OCI-LY7 (cell line): Measurements from ENCODE around the gene LRPAP1. TPM values are rescaled to one million over a fixed set of nuclear protein-coding genes. Genes with fewer than 3 reads are reported as not detected.

Experiments used
- BruUV-seq: library from RNA; stranded (reverse); fragments of 400-500 nt; replicated peaks from 2 replicates; lab custom pipeline; 2021; lab: Mats Ljungman, UMichigan
- CTCF ChIA-PET: fragments of 300-600 bp; sonication (Branson Sonifier 250); formaldehyde crosslinking; loops from one replicate; lab custom pipeline; 2022; ENCODE audit warnings: antibody characterized with exemption; ENCODE audit not compliant: unreplicated experiment; lab: Charles Lee
- POLR2A ChIA-PET: fragments of 300-600 bp; sonication (Branson Sonifier 250); formaldehyde crosslinking; loops from one replicate; lab custom pipeline; 2022; ENCODE audit warnings: antibody characterized with exemption; lab: Charles Lee
- DNase-seq: peaks from one replicate; pipeline ENCODE4 v3.0.0-alpha.2; 2015; ENCODE audit warnings: low spot score
- H2AFZ ChIP-seq: fragments of 200-600 bp; sonication (generic), shearing (Covaris generic); 2 replicates; pipeline ENCODE4 v1.6.1; 2014; ENCODE audit warnings: mild to moderate bottlenecking, antibody characterized with exemption, low read length, moderate library complexity
- H3K27ac ChIP-seq: fragments of 200-600 bp; sonication (generic); 2 replicates; pipeline ENCODE4 v1.5.1; 2014; ENCODE audit warnings: mixed run types, low read depth, mild to moderate bottlenecking, moderate library complexity, low read length, inconsistent platforms; ENCODE audit not compliant: poor library complexity, severe bottlenecking
- H3K36me3 ChIP-seq: fragments of 200-600 bp; sonication (generic); 2 replicates; pipeline ENCODE4 v1.6.1; 2014; ENCODE audit warnings: mild to moderate bottlenecking, antibody characterized with exemption, low read length, moderate library complexity, mixed read lengths; ENCODE audit not compliant: insufficient read depth
- H3K4me1 ChIP-seq: fragments of 200-600 bp; sonication (generic); 2 replicates; pipeline ENCODE4 v1.5.1; 2014; ENCODE audit warnings: mild to moderate bottlenecking, low read length; ENCODE audit not compliant: insufficient read depth, poor library complexity, severe bottlenecking
- H3K4me2 ChIP-seq: fragments of 200-600 bp; sonication (generic); 2 replicates; pipeline ENCODE4 v1.6.1; 2014; ENCODE audit warnings: mild to moderate bottlenecking, low read length
- H3K4me3 ChIP-seq: fragments of 200-600 bp; sonication (generic); 2 replicates; pipeline ENCODE4 v1.5.1; 2014; ENCODE audit warnings: mild to moderate bottlenecking, low read depth, low read length; ENCODE audit not compliant: poor library complexity, severe bottlenecking
- H3K79me2 ChIP-seq: fragments of 200-600 bp; sonication (generic); 2 replicates; pipeline ENCODE4 v1.6.1; 2016; ENCODE audit warnings: low read depth, mild to moderate bottlenecking, low read length, moderate library complexity, mixed read lengths; ENCODE audit not compliant: insufficient read depth
- H3K9me2 ChIP-seq: fragments of 200-600 bp; sonication (generic); 2 replicates; pipeline ENCODE4 v1.6.1; 2016; ENCODE audit warnings: mild to moderate bottlenecking, low read length, mixed read lengths; ENCODE audit not compliant: insufficient read depth
- H3K9me3 ChIP-seq: fragments of 200-600 bp; sonication (generic); 2 replicates; pipeline ENCODE4 v1.6.1; 2014; ENCODE audit warnings: mild to moderate bottlenecking, mixed run types, low read length, mixed read lengths
- H4K20me1 ChIP-seq: fragments of 200-600 bp; sonication (generic); 2 replicates; pipeline ENCODE4 v1.6.1; 2014; ENCODE audit warnings: mild to moderate bottlenecking, antibody characterized with exemption, low read length, moderate library complexity, mixed read lengths; ENCODE audit not compliant: insufficient read depth
- CTCF ChIP-seq: fragments of 200-600 bp; sonication (generic); conservative IDR thresholded peaks from 2 replicates; pipeline ENCODE4 v1.5.1; 2014; ENCODE audit warnings: mild to moderate bottlenecking, antibody characterized with exemption, low read length, moderate library complexity, mixed read lengths
- EZH2phosphoT487 ChIP-seq: fragments of 200-600 bp; sonication (generic); IDR thresholded peaks from 2 replicates; pipeline ENCODE4 v1.6.1; 2018; ENCODE audit warnings: low read depth, borderline replicate concordance, mild to moderate bottlenecking, mixed run types, antibody characterized with exemption, low read length, moderate library complexity, mixed read lengths
- intact Hi-C: fragments of 100-400 bp; cut with micrococcal nuclease; formaldehyde crosslinking; loops from one replicate; pipeline ENCODE4 v1.10.0; 2022; ENCODE audit not compliant: unreplicated experiment
- total RNA-seq, 2 experiments: library from RNA; depleted of rRNA in 1 of 2; stranded (reverse); fragments of >200 nt in 1 of 2; shearing (Covaris generic) in 1 of 2; gene quantifications; 2 replicates each; pipeline ENCODE4 v1.2.3, GENCODE V29; 2014 to 2022

The LRPAP1 gene
- total RNA-seq, 2 experiments from 2014 or later: 46.2 to 54.7 TPM

- no peak overlapping the region for H3K27ac ChIP-seq
- no TSS peak for BruUV-seq
- no peaks in the 10 kb centered on the region for H3K9me3 ChIP-seq
- peaks cover 16% of the 10 kb centered on the region for H3K4me1 ChIP-seq
- no peak overlapping the region for H3K4me2 ChIP-seq
- ChIA-PET POLR2A (no interaction called here), CTCF (no interaction called here)
- H3K79me2 ChIP-seq: no peaks in the 10 kb centered on the region
- TF ChIP-seq EZH2phosphoT487: no peak
- no peak for TF ChIP-seq CTCF
- H3K4me3 ChIP-seq: no peak overlapping the region
- no peak overlapping the region for H2AFZ ChIP-seq
- intact Hi-C loops: no loop called here
- no peaks in the 10 kb centered on the region for H3K9me2 ChIP-seq
- peaks cover 53% of the 10 kb centered on the region; the same call in 1 of the 2 replicates for H3K36me3 ChIP-seq
- 0 out of 2 replicates have a peak, but pooled peaks cover 9% of the 10 kb centered on the region for H4K20me1 ChIP-seq
- DNase-seq: no peak
These were observed 6.4 kb downstream of the LRPAP1 start for GRCh38 chr4:3525532-3526430.

- Histone ChIP-seq H3K36me3 (peaks cover 57% of the 10 kb centered on the region; the same call in 1 of the 2 replicates), H3K4me3 (no peak overlapping the region)
These were observed 7.3 kb downstream of the LRPAP1 start for GRCh38 chr4:3524920-3525319.

More at GRCh38 chr4:3524920-3525319, 7.3 kb downstream of the LRPAP1 start:
- Histone ChIP-seq H4K20me1 (0 out of 2 replicates have a peak, but pooled peaks cover 3% of the 10 kb centered on the region), H2AFZ (no peak overlapping the region), H3K27ac (no peak overlapping the region), H3K9me3 (no peaks in the 10 kb centered on the region), H3K79me2 (no peaks in the 10 kb centered on the region), H3K9me2 (no peaks in the 10 kb centered on the region), H3K4me1 (peaks cover 11% of the 10 kb centered on the region), H3K4me2 (no peak overlapping the region)
- no TSS peak for BruUV-seq
- ChIA-PET POLR2A (no interaction called here), CTCF (no interaction called here)
- no peak for TF ChIP-seq EZH2phosphoT487
- TF ChIP-seq CTCF: no peak
- no peak for DNase-seq
- intact Hi-C loops: no loop called here
